ENCODE measurements around the gene BICD1.

Gene BICD1

DNA sequence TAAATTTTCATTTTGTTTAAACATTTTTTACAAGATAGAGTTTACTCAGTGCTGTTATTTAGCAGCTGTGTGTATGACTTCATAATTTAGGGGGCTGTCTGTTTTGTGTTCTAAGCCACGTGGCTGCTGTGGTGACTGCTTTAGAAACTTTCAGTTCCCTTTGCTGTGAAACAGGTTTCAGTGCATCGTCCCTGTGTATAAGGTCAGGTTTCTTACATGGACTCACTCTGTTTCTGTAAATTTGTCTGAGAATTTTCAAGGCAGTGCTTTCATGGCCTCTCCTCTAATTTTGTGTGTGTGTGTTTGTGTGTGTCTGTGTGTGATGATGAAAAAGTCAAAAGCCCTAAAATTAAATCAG is 32.4 kb downstream of the BICD1 start:
- TF ChIP-seq, protein P1, sequence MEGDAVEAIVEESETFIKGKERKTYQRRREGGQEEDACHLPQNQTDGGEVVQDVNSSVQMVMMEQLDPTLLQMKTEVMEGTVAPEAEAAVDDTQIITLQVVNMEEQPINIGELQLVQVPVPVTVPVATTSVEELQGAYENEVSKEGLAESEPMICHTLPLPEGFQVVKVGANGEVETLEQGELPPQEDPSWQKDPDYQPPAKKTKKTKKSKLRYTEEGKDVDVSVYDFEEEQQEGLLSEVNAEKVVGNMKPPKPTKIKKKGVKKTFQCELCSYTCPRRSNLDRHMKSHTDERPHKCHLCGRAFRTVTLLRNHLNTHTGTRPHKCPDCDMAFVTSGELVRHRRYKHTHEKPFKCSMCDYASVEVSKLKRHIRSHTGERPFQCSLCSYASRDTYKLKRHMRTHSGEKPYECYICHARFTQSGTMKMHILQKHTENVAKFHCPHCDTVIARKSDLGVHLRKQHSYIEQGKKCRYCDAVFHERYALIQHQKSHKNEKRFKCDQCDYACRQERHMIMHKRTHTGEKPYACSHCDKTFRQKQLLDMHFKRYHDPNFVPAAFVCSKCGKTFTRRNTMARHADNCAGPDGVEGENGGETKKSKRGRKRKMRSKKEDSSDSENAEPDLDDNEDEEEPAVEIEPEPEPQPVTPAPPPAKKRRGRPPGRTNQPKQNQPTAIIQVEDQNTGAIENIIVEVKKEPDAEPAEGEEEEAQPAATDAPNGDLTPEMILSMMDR (conservative IDR thresholded peaks at IDR 0.05; ENCODE audit: low read depth, low read length) = no peak
- H3K4me3 ChIP-seq (ENCODE audit: low read length) = peak overlapping the region; percentile 49
- no peak for DNase-seq (ENCODE audit: low read depth)

DNA sequence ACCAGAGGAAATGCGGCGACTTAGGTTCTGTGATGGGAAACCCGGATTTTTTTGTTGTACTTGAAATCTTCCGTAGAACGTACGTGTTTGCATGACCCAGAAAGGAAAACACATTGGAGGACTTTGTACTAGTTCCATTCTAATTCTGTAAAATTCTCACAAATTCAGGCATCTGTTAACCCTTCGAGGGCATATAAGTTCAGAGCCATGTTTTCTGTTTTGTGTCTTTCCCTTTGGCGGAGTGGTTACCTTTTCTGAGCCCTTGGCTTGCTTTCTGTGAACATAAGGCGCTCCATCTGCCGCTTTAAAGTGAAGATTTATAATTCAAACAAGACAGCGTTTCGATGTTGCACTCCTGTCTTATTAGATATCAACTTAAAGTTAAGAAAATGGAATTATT is 34.2 kb downstream of the BICD1 start:
- H3K4me3 ChIP-seq (ENCODE audit: low read length) = no peak overlapping the region
- no peak for DNase-seq (ENCODE audit: low read depth)
- TF ChIP-seq, protein P1 (conservative IDR thresholded peaks at IDR 0.05; ENCODE audit: low read depth, low read length) = no peak

DNA sequence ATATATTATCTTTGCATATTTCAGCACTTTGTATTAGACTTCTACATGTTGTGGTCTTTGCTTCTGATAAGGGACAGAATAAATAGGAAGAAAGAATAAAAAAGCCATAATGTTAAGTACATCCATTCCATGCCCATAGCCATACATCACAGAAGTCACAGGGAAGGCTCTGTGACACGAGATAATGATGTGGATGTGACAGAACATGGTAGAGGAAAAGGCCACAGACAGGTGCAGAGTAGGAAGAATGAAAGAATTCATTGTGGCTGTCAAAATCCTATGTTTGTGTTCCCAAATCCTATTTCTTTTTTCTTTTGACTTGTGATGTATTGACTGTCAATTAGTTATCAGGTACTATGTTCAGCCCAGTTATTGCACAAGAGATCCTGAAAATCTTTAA is 38.4 kb downstream of the BICD1 start:
- no peak overlapping the region for H3K4me3 ChIP-seq (ENCODE audit: low read length)
- DNase-seq (ENCODE audit: low read depth) = no peak
- TF ChIP-seq, protein P1 (conservative IDR thresholded peaks at IDR 0.05; ENCODE audit: low read depth, low read length) = no peak

DNA sequence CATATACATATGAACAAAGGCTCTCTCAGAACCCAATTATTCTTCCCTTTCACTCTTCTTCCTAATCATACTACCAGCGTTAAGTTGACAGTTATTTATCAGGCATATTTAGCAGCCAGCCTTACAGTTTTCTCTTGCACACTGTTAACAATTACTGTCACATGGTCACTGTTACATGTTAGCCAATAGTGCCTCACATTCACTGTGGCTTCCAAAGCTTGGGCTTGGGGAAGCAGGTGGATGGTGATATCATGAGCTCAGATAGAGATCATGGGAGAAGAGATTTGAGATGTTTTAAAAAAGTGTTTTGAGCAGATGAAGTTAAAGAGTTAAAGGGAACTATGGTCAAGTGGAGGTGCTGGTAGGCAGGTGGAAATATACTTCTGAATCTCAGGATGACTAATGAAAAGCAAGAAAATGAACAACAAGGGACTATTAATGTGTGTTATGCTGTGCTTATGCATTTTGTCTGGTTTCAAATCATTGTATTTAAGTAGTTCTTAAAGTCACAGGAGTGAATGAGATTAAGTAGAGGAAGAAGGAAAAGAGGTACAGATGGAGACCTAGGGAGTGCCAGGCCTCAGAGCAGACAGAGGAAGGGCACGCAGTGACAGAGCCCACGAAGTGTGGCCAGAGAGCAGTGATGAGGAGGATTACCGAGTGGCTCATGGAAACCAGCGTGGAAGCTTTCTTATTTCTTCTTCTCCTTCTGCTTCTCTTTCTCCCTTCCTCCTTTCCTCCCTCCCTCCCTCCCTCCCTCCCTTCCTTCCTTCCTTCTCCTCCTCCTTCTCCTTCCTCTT is 39.6 kb downstream of the BICD1 start:
- TF ChIP-seq, protein P1 (conservative IDR thresholded peaks at IDR 0.05; ENCODE audit: low read depth, low read length) = no peak
- no peak for DNase-seq (ENCODE audit: low read depth)
- H3K4me3 ChIP-seq (ENCODE audit: low read length) = no peak overlapping the region

DNA sequence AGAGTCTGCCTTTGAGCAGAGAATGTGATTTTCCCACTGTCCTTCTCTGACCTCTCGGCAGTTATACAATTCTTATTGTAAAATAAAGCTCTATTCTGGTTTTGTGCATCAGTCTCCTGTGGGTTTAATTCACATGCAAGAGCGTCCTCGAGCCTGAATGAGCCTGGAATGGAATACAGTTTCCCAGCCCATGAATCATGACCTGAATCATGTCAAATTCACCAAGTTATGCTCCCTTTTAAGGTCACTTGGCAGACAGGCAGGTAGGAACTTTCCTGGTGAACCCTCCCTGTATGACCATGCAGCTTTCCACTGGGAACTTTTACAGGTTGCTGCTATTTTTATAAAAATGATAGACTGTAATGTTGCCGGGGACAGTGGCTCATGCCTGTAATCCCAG is 41.7 kb downstream of the BICD1 start:
- no peak for DNase-seq (ENCODE audit: low read depth)
- TF ChIP-seq, protein P1 (conservative IDR thresholded peaks at IDR 0.05; ENCODE audit: low read depth, low read length) = no peak
- H3K4me3 ChIP-seq (ENCODE audit: low read length) = no peak overlapping the region

DNA sequence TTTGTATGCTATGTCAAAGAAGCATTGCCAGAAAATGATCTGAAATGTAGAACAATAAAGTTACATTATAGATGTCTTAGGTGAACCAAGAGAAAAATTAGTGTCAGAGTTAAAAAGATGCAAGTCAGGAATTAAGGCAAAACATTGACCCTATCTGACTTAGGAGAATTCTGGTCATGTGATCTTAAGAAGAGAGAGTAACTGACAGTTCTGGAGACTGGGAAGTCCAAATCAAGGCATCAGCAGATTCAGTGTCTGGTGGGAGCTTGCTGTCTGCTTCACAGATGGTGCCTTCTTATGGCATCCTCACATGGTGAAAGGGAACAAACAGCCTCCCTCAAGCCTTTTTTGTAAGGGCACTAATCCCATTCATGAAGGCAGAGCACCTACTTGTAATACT is 42.8 kb downstream of the BICD1 start:
- TF ChIP-seq, protein P1 (conservative IDR thresholded peaks at IDR 0.05; ENCODE audit: low read depth, low read length) = no peak
- no peak overlapping the region for H3K4me3 ChIP-seq (ENCODE audit: low read length)
- no peak for DNase-seq (ENCODE audit: low read depth)

DNA sequence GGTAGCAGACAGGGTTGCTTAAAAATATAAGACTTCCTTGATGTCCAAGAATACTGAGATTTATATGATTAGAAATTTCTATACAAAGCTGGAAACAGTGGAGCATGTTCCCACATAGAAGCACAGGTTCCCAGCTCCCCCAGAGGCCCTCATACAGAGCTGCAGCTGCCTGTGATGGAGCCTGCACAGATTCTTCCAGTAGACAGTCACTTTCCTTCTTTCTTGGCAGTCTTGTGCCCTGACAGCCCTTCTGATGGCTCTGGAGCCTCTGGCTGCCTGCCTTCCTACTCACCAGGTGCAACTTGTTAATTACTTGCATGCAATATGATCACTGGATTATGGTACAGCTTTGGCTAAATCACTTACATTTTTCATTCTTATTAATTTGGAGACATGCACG is 44.4 kb downstream of the BICD1 start:
- H3K4me3 ChIP-seq (ENCODE audit: low read length) = no peak overlapping the region
- DNase-seq (ENCODE audit: low read depth) = no peak
- TF ChIP-seq, protein P1 (conservative IDR thresholded peaks at IDR 0.05; ENCODE audit: low read depth, low read length) = no peak
